ENCODE measurements around the gene STXBP4.

STXBP4 gene

DNA sequence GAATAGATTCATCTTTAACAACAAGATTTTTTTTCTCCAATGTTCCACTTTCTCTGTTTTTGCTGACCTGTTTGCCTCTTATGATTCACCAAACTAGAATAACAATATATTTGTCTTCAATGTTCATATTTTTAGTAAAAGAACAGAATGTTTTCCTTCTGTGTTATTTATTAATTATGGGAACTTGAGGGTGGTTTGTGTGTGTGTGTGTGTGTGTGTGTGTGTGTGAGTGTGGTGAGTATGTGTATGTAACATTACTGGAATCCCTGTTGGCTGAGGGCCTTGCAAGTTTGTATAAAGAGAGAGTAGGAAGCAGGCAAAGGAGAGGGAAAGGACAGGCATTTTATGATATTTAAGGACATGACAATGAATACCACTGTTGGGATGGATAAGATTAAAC, 13.8 kb downstream of the STXBP4 start:
- H3K4me3 ChIP-seq (ENCODE audit: low read depth in 1 of 2, low read length in 2 of 2): no peak overlapping the region
- no peak overlapping the region for H3K9ac ChIP-seq (ENCODE audit: low read depth in 1 of 2, low read length in 2 of 2)
- H3K27me3 ChIP-seq (ENCODE audit: control insufficient read depth in 1 of 2, insufficient read depth in 2 of 2, low read length in 2 of 2): no peaks in the 10 kb centered on the region
- H3K9me3 ChIP-seq (ENCODE audit: control insufficient read depth in 1 of 2, low read length in 2 of 2): peaks cover 5 to 6% of the 10 kb centered on the region in 2 donors
- H3K4me1 ChIP-seq (ENCODE audit: control insufficient read depth in 1 of 2, insufficient read depth in 2 of 2, low read length in 2 of 2): no peaks in the 10 kb centered on the region
- H3K27ac ChIP-seq (ENCODE audit: low read depth, low read length): no peak overlapping the region
- peaks cover 0 to 4% of the 10 kb centered on the region in 2 donors for H3K36me3 ChIP-seq (ENCODE audit: control insufficient read depth in 1 of 2, insufficient read depth in 2 of 2, low read length in 2 of 2)

DNA sequence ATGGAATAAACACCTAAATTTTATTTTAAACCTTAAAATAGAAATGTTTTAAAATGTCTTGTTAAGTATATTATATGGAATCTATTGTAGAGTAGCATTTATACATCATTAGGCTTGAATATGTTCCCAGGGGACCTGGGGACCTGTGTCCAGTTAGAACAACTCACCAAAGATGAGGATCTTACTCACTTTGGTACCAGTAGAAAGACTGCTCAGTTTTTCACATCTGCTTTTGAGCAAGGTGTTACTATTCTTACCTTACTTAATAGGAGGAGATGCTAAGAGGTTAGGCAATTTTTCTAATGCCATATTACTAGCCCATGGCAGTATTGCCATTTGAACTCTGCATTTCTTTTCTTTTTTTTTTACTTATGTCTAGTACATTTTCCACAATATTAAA, 14.7 kb downstream of the STXBP4 start:
- Histone ChIP-seq H3K27me3 (ENCODE audit: control insufficient read depth in 1 of 2, insufficient read depth in 2 of 2, low read length in 2 of 2) (no peaks in the 10 kb centered on the region), H3K27ac (ENCODE audit: low read depth, low read length) (no peak overlapping the region), H3K4me3 (ENCODE audit: low read depth in 1 of 2, low read length in 2 of 2) (no peak overlapping the region), H3K9ac (ENCODE audit: low read depth in 1 of 2, low read length in 2 of 2) (no peak overlapping the region), H3K4me1 (ENCODE audit: control insufficient read depth in 1 of 2, insufficient read depth in 2 of 2, low read length in 2 of 2) (no peaks in the 10 kb centered on the region), H3K36me3 (ENCODE audit: control insufficient read depth in 1 of 2, insufficient read depth in 2 of 2, low read length in 2 of 2) (peaks cover 0 to 4% of the 10 kb centered on the region in 2 donors), H3K9me3 (ENCODE audit: control insufficient read depth in 1 of 2, low read length in 2 of 2) (peaks cover 5 to 6% of the 10 kb centered on the region in 2 donors)

DNA sequence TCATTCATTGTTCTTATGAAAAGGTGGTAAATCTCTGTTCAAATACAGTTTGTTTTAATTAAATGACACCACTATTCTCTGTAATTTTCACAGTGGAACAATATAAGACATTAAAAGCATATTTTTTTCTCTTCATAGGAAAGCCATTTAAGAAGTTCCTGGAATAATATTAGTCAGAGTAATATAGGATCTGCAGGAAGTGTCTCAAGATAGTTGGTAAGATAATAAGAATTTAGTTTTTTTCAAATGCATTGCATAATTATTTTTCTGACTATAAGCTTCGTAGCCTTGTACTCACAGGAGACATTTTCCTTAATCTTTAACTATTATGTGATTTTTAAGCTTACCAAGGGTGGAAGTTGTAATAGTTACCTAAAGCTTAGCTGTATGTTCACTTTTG, 16.9 kb downstream of the STXBP4 start:
- H3K27ac ChIP-seq (ENCODE audit: low read depth, low read length): no peak overlapping the region
- H3K9ac ChIP-seq (ENCODE audit: low read depth in 1 of 2, low read length in 2 of 2): no peak overlapping the region
- peaks cover 3% of the 10 kb centered on the region in 2 donors for H3K9me3 ChIP-seq (ENCODE audit: control insufficient read depth in 1 of 2, low read length in 2 of 2)
- no peak overlapping the region for H3K4me3 ChIP-seq (ENCODE audit: low read depth in 1 of 2, low read length in 2 of 2)
- no peaks in the 10 kb centered on the region for H3K4me1 ChIP-seq (ENCODE audit: control insufficient read depth in 1 of 2, insufficient read depth in 2 of 2, low read length in 2 of 2)
- H3K27me3 ChIP-seq (ENCODE audit: control insufficient read depth in 1 of 2, insufficient read depth in 2 of 2, low read length in 2 of 2): no peaks in the 10 kb centered on the region
- H3K36me3 ChIP-seq (ENCODE audit: control insufficient read depth in 1 of 2, insufficient read depth in 2 of 2, low read length in 2 of 2): peaks cover 0 to 4% of the 10 kb centered on the region in 2 donors

DNA sequence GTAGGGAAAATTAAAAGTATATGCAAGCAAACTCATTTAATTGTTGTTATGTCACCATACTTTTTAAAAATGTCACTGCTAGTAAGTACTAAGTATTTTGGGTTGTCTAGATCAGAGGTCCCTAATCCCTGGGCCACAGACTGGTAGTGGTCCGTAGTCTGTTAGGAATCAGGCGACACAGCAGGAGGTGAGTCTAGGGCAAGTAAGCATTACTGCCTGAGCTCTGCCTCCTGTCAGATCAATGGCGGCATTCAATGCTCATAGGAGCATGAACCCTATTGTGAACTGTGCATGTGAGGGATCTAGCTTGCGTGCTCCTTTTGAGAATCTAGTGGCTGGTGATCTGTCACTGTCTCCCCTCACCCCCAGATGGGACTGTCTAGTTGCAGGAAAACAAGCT, 21.6 kb downstream of the STXBP4 start:
- H3K9me3 ChIP-seq (ENCODE audit: control insufficient read depth in 1 of 2, low read length in 2 of 2): no peaks in the 10 kb centered on the region
- H3K4me3 ChIP-seq (ENCODE audit: low read depth in 1 of 2, low read length in 2 of 2): no peak overlapping the region
- H3K9ac ChIP-seq (ENCODE audit: low read depth in 1 of 2, low read length in 2 of 2): no peak overlapping the region
- no peaks in the 10 kb centered on the region for H3K27me3 ChIP-seq (ENCODE audit: control insufficient read depth in 1 of 2, insufficient read depth in 2 of 2, low read length in 2 of 2)
- H3K4me1 ChIP-seq (ENCODE audit: control insufficient read depth in 1 of 2, insufficient read depth in 2 of 2, low read length in 2 of 2): no peaks in the 10 kb centered on the region
- no peak overlapping the region for H3K27ac ChIP-seq (ENCODE audit: low read depth, low read length)
- H3K36me3 ChIP-seq (ENCODE audit: control insufficient read depth in 1 of 2, insufficient read depth in 2 of 2, low read length in 2 of 2): peaks cover 0 to 4% of the 10 kb centered on the region in 2 donors

DNA sequence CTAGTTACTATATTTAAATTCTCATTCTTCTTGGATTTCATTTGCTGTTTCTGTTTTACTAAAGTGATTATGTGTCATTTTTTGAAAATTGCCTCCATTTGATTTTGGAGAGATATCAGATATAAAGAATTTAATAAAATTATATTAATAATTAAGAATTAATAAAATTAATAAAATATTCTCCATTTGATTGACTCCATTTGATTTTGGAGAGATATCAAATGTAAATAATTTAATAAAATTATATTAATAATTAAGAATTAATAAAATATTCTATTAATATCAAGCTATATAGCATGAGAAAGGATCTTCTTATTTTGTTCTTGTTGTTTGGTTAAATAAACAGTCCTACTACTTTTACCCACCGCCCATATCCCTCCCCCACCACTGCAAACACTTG, 23.0 kb downstream of the STXBP4 start:
- Histone ChIP-seq H3K9me3 (ENCODE audit: control insufficient read depth in 1 of 2, low read length in 2 of 2) (no peaks in the 10 kb centered on the region), H3K36me3 (ENCODE audit: control insufficient read depth in 1 of 2, insufficient read depth in 2 of 2, low read length in 2 of 2) (no peaks in the 10 kb centered on the region), H3K4me3 (ENCODE audit: low read depth in 1 of 2, low read length in 2 of 2) (no peak overlapping the region), H3K27me3 (ENCODE audit: control insufficient read depth in 1 of 2, insufficient read depth in 2 of 2, low read length in 2 of 2) (no peaks in the 10 kb centered on the region), H3K4me1 (ENCODE audit: control insufficient read depth in 1 of 2, insufficient read depth in 2 of 2, low read length in 2 of 2) (no peaks in the 10 kb centered on the region), H3K27ac (ENCODE audit: low read depth, low read length) (no peak overlapping the region), H3K9ac (ENCODE audit: low read depth in 1 of 2, low read length in 2 of 2) (no peak overlapping the region)

DNA sequence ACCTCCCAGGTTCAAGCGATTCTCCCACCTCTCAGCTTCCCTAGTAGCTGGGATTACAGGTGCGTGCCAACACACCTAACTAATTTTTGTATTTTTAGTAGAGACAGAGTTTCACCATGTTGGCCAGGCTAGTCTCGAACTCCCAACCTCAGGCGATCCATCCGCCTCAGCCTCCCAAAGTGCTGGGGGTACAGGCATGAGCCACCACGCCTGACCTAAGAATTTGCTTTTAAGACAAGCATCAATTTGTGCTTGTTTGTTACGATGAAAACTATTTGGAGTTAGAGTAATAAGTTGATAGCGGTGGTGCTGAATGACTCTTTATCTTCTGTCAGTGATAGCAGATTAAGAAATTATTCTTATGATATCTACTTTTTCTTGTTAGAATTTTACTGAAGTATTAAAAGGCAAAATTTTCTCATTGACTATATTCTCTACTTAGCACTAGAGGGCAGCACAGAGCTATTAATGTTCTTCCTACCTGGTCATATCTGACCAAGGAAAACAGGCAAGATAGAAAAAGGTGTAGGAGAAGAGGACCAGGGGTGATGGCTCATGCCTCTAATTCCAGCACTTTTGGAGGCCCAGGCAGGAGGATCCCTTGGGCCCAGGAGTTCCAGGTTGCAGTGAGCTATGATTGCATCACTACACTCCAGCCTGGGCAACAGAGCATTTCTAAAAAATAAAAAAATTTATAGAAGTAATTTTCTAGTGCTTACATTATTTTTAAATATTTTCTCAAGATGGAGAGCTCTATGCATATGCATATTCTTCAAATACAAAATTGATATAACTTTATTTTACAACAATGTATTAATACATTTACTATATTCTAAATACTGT, 24.5 kb downstream of the STXBP4 start:
- H3K9me3 ChIP-seq (ENCODE audit: control insufficient read depth in 1 of 2, low read length in 2 of 2): no peaks in the 10 kb centered on the region
- no peak overlapping the region for H3K9ac ChIP-seq (ENCODE audit: low read depth in 1 of 2, low read length in 2 of 2)
- H3K36me3 ChIP-seq (ENCODE audit: control insufficient read depth in 1 of 2, insufficient read depth in 2 of 2, low read length in 2 of 2): no peaks in the 10 kb centered on the region
- no peak overlapping the region for H3K27ac ChIP-seq (ENCODE audit: low read depth, low read length)
- H3K27me3 ChIP-seq (ENCODE audit: control insufficient read depth in 1 of 2, insufficient read depth in 2 of 2, low read length in 2 of 2): no peaks in the 10 kb centered on the region
- H3K4me3 ChIP-seq (ENCODE audit: low read depth in 1 of 2, low read length in 2 of 2): no peak overlapping the region
- no peaks in the 10 kb centered on the region for H3K4me1 ChIP-seq (ENCODE audit: control insufficient read depth in 1 of 2, insufficient read depth in 2 of 2, low read length in 2 of 2)

DNA sequence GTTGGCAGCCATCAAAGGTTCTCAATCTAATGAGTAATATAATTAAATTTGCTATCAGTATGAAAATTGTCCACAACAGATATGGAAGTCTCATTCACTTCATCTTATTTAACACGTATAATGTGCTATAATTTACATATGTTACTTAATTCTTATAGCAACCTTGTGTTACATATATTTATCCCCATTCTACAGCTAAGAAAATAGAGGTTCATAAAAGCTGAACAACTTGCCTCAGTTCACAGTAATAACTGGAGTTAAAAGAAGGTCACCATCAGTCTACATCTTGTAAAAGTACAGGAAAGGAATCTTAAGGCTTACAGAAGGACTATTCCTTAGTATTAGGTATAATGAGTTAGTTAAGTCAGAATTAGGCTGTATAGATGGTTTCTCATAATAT, 27.9 kb downstream of the STXBP4 start:
- H3K9me3 ChIP-seq (ENCODE audit: control insufficient read depth in 1 of 2, low read length in 2 of 2): no peaks in the 10 kb centered on the region
- no peaks in the 10 kb centered on the region for H3K4me1 ChIP-seq (ENCODE audit: control insufficient read depth in 1 of 2, insufficient read depth in 2 of 2, low read length in 2 of 2)
- H3K27ac ChIP-seq (ENCODE audit: low read depth, low read length): no peak overlapping the region
- H3K36me3 ChIP-seq (ENCODE audit: control insufficient read depth in 1 of 2, insufficient read depth in 2 of 2, low read length in 2 of 2): no peaks in the 10 kb centered on the region
- no peaks in the 10 kb centered on the region for H3K27me3 ChIP-seq (ENCODE audit: control insufficient read depth in 1 of 2, insufficient read depth in 2 of 2, low read length in 2 of 2)
- H3K9ac ChIP-seq (ENCODE audit: low read depth in 1 of 2, low read length in 2 of 2): no peak overlapping the region
- no peak overlapping the region for H3K4me3 ChIP-seq (ENCODE audit: low read depth in 1 of 2, low read length in 2 of 2)

DNA sequence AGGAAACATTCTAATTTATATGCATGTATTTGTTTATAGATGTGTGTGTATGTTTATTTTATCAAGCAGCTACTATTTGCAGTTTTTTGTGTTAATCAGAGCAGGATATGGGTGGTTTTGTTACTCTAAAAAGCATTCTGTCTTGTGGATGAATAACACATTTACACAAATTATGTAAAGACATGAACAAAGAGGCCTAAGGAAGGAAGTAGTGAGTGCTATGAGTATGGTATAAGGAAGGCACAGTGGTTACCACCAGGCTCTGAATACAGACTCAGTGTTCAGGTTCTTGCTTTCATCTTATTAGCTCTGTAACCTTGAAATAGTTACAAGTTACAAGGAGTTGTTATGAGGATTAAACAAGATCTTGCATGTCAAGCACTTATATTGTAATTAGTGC, 33.9 kb downstream of the STXBP4 start:
- Histone ChIP-seq H3K36me3 (ENCODE audit: control insufficient read depth in 1 of 2, insufficient read depth in 2 of 2, low read length in 2 of 2) (peaks cover 0 to 4% of the 10 kb centered on the region in 2 donors), H3K27ac (ENCODE audit: low read depth, low read length) (no peak overlapping the region), H3K4me1 (ENCODE audit: control insufficient read depth in 1 of 2, insufficient read depth in 2 of 2, low read length in 2 of 2) (no peaks in the 10 kb centered on the region), H3K27me3 (ENCODE audit: control insufficient read depth in 1 of 2, insufficient read depth in 2 of 2, low read length in 2 of 2) (no peaks in the 10 kb centered on the region), H3K9ac (ENCODE audit: low read depth in 1 of 2, low read length in 2 of 2) (no peak overlapping the region), H3K9me3 (ENCODE audit: control insufficient read depth in 1 of 2, low read length in 2 of 2) (no peaks in the 10 kb centered on the region), H3K4me3 (ENCODE audit: low read depth in 1 of 2, low read length in 2 of 2) (no peak overlapping the region)

DNA sequence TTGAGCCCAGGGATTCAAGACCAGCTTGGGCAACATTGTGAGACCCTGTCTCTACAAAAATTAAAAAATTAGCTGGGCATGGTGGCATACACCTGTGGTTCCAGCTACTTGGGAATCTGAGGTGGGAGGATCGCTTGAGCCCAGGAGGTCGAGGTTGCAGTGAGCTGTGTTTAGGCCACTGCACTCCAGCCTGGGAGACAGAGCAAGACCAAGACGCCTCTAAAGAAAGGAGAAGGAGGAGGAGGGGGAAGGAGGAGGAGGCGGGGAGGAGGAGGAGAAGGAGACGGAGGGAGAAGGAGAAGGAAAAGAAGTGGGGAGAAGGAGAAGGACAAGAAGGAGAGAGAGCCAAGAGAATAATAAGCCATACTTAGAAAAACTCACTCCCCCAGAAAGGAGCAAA, 35.9 kb downstream of the STXBP4 start:
- Histone ChIP-seq H3K9me3 (ENCODE audit: control insufficient read depth in 1 of 2, low read length in 2 of 2) (no peaks in the 10 kb centered on the region), H3K27ac (ENCODE audit: low read depth, low read length) (no peak overlapping the region), H3K27me3 (ENCODE audit: control insufficient read depth in 1 of 2, insufficient read depth in 2 of 2, low read length in 2 of 2) (no peaks in the 10 kb centered on the region), H3K4me1 (ENCODE audit: control insufficient read depth in 1 of 2, insufficient read depth in 2 of 2, low read length in 2 of 2) (no peaks in the 10 kb centered on the region), H3K36me3 (ENCODE audit: control insufficient read depth in 1 of 2, insufficient read depth in 2 of 2, low read length in 2 of 2) (peaks cover 0 to 4% of the 10 kb centered on the region in 2 donors), H3K4me3 (ENCODE audit: low read depth in 1 of 2, low read length in 2 of 2) (no peak overlapping the region), H3K9ac (ENCODE audit: low read depth in 1 of 2, low read length in 2 of 2) (no peak overlapping the region)

DNA sequence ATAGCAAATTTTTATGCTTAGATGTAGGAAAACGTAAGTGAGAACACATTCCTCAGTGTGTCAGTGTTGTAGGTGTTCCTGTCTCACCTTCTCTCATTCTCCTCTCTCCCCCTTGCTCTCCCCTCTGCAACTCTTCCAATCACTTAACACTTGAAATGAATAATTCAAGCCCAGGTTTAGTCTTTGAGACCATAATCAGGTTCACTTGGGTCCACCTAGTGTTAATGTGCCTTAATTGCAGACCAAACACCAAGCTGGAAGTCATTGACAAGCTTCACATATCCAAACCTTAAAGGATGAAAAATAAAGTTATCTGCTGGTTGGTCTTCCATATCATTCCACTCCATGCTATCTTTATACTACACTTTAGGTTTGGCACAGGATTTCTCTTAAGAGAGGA, 37.0 kb downstream of the STXBP4 start:
- H3K4me1 ChIP-seq (ENCODE audit: control insufficient read depth in 1 of 2, insufficient read depth in 2 of 2, low read length in 2 of 2): no peaks in the 10 kb centered on the region
- no peak overlapping the region for H3K27ac ChIP-seq (ENCODE audit: low read depth, low read length)
- H3K4me3 ChIP-seq (ENCODE audit: low read depth in 1 of 2, low read length in 2 of 2): no peak overlapping the region
- H3K9me3 ChIP-seq (ENCODE audit: control insufficient read depth in 1 of 2, low read length in 2 of 2): no peaks in the 10 kb centered on the region
- H3K27me3 ChIP-seq (ENCODE audit: control insufficient read depth in 1 of 2, insufficient read depth in 2 of 2, low read length in 2 of 2): no peaks in the 10 kb centered on the region
- peaks cover 0 to 4% of the 10 kb centered on the region in 2 donors for H3K36me3 ChIP-seq (ENCODE audit: control insufficient read depth in 1 of 2, insufficient read depth in 2 of 2, low read length in 2 of 2)
- no peak overlapping the region for H3K9ac ChIP-seq (ENCODE audit: low read depth in 1 of 2, low read length in 2 of 2)

Data from duodenal mucosa (tissue), 2 donors.